Measurements from ENCODE around the gene CDK8.

The CDK8 gene

GRCh38 chr13:26441476-26441875, 187.5 kb downstream of the CDK8 start:
- Histone ChIP-seq H3K4me3 (ENCODE audit: control insufficient read depth in 1 of 7, extremely low read depth in 1 of 7, insufficient read depth in 4 of 7, low read depth in 2 of 7, low read length in 6 of 7) (no peak overlapping the region), H3K36me3 (ENCODE audit: control insufficient read depth in 4 of 4, insufficient read depth in 4 of 4, low read length in 3 of 4) (no peaks in the 10 kb centered on the region), H3K9me3 (ENCODE audit: control extremely low read depth in 1 of 5, control insufficient read depth in 4 of 5, insufficient read depth in 2 of 5, low read depth in 1 of 5, low read length in 4 of 5) (peaks cover 0 to 20% (median 2%) of the 10 kb centered on the region in 5 experiments), H3K27ac (ENCODE audit: insufficient read depth in 1 of 2, low read depth in 1 of 2, low read length in 2 of 2, poor library complexity in 1 of 2, severe bottlenecking in 2 of 2) (no peak overlapping the region), H3K27me3 (replicated peaks in 2 of 5; ENCODE audit: control insufficient read depth in 4 of 5, insufficient read depth in 5 of 5, low read length in 4 of 5) (peaks cover 0 to 4% (median 0%) of the 10 kb centered on the region in 5 experiments), H3K4me1 (ENCODE audit: control extremely low read depth in 1 of 4, control insufficient read depth in 4 of 4, insufficient read depth in 4 of 4, low read length in 3 of 4) (no peaks in the 10 kb centered on the region)
- POLR2A ChIA-PET = no interaction called here
- CTCF ChIA-PET = no interaction called here
- WGBS (ENCODE audit: insufficient coverage) = 93% methylated on average over 8 of the region's 8 CpGs
- no peak for DNase-seq

DNA sequence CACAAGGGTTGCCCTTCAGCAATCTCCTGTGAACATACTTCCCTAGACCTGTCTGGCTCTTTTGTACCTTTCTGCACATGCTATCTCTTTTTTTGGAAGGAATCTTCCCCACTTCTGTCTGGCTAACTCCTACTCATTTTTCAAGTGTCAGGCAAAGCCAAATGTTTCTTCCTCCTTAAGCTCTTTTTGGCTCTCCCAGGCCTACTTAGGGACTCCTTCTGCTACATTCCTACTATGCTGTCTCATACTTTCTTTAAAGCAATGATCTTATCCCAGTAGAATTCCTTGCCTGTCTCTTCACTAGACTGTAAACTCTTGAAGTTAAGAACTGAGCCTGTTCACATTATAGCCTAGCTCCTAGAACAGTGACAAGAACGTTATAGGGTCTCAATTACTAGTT, 188.6 kb downstream of the CDK8 start:
- DNase-seq = no peak
- peaks cover 0 to 9% (median 1%) of the 10 kb centered on the region in 5 experiments for H3K9me3 ChIP-seq (ENCODE audit: control extremely low read depth in 1 of 5, control insufficient read depth in 4 of 5, insufficient read depth in 2 of 5, low read depth in 1 of 5, low read length in 4 of 5)
- H3K4me3 ChIP-seq (ENCODE audit: control insufficient read depth in 1 of 7, extremely low read depth in 1 of 7, insufficient read depth in 4 of 7, low read depth in 2 of 7, low read length in 6 of 7) = no peak overlapping the region
- peaks cover 0 to 4% (median 0%) of the 10 kb centered on the region in 5 experiments for H3K27me3 ChIP-seq (replicated peaks in 2 of 5; ENCODE audit: control insufficient read depth in 4 of 5, insufficient read depth in 5 of 5, low read length in 4 of 5)
- CTCF ChIA-PET = no interaction called here
- POLR2A ChIA-PET = no interaction called here
- no peaks in the 10 kb centered on the region for H3K36me3 ChIP-seq (ENCODE audit: control insufficient read depth in 4 of 4, insufficient read depth in 4 of 4, low read length in 3 of 4)
- H3K4me1 ChIP-seq (ENCODE audit: control extremely low read depth in 1 of 4, control insufficient read depth in 4 of 4, insufficient read depth in 4 of 4, low read length in 3 of 4) = no peaks in the 10 kb centered on the region
- no peak overlapping the region for H3K27ac ChIP-seq (ENCODE audit: insufficient read depth in 1 of 2, low read depth in 1 of 2, low read length in 2 of 2, poor library complexity in 1 of 2, severe bottlenecking in 2 of 2)
- no CpG with 5 or more reads among the region's 1 CpG for WGBS (ENCODE audit: insufficient coverage)

GRCh38 chr13:26445092-26445491, 191.2 kb downstream of the CDK8 start:
- Histone ChIP-seq H3K27ac (ENCODE audit: insufficient read depth in 1 of 2, low read depth in 1 of 2, low read length in 2 of 2, poor library complexity in 1 of 2, severe bottlenecking in 2 of 2) (no peak overlapping the region), H3K4me3 (ENCODE audit: control insufficient read depth in 1 of 7, extremely low read depth in 1 of 7, insufficient read depth in 4 of 7, low read depth in 2 of 7, low read length in 6 of 7) (no peak overlapping the region)

DNA sequence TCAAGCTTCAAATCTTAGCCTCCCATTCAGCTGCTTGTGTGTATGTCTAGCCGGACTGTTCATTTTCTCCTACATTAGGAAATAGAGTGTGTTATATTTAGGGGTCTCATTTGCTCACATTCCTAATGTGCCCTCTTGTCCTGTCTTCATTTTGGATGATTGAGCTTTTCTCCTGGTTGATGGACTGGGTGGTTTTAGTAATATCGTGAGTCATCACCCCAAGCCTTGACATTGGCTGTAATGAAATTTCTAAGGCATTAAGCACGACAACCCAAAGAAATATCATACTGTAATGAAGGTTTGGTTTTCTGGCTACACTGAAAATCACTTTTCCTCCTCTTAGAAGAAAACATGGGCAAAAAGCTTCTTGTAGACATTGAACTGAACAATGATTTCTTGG, 192.8 kb downstream of the CDK8 start:
- no peaks in the 10 kb centered on the region for H3K36me3 ChIP-seq (ENCODE audit: control insufficient read depth in 4 of 4, insufficient read depth in 4 of 4, low read length in 3 of 4)
- H3K27me3 ChIP-seq (replicated peaks in 2 of 5; ENCODE audit: control insufficient read depth in 4 of 5, insufficient read depth in 5 of 5, low read length in 4 of 5) = peaks cover 0 to 2% (median 0%) of the 10 kb centered on the region in 5 experiments
- DNase-seq = no peak
- no peak overlapping the region for H3K4me3 ChIP-seq (ENCODE audit: control insufficient read depth in 1 of 7, extremely low read depth in 1 of 7, insufficient read depth in 4 of 7, low read depth in 2 of 7, low read length in 6 of 7)
- CTCF ChIA-PET = no interaction called here
- H3K9me3 ChIP-seq (ENCODE audit: control extremely low read depth in 1 of 5, control insufficient read depth in 4 of 5, insufficient read depth in 2 of 5, low read depth in 1 of 5, low read length in 4 of 5) = peaks cover 0 to 14% (median 0%) of the 10 kb centered on the region in 5 experiments
- H3K27ac ChIP-seq (ENCODE audit: insufficient read depth in 1 of 2, low read depth in 1 of 2, low read length in 2 of 2, poor library complexity in 1 of 2, severe bottlenecking in 2 of 2) = no peak overlapping the region
- POLR2A ChIA-PET = no interaction called here
- no CpG with 5 or more reads among the region's 3 CpGs for WGBS (ENCODE audit: insufficient coverage)
- no peaks in the 10 kb centered on the region for H3K4me1 ChIP-seq (ENCODE audit: control extremely low read depth in 1 of 4, control insufficient read depth in 4 of 4, insufficient read depth in 4 of 4, low read length in 3 of 4)

More at GRCh38 chr13:26445092-26445491, 191.2 kb downstream of the CDK8 start:
- Histone ChIP-seq H3K36me3 (ENCODE audit: control insufficient read depth in 4 of 4, insufficient read depth in 4 of 4, low read length in 3 of 4) (no peaks in the 10 kb centered on the region), H3K9me3 (ENCODE audit: control extremely low read depth in 1 of 5, control insufficient read depth in 4 of 5, insufficient read depth in 2 of 5, low read depth in 1 of 5, low read length in 4 of 5) (peaks cover 0 to 6% (median 0%) of the 10 kb centered on the region in 5 experiments), H3K27me3 (replicated peaks in 2 of 5; ENCODE audit: control insufficient read depth in 4 of 5, insufficient read depth in 5 of 5, low read length in 4 of 5) (peaks cover 0 to 4% (median 0%) of the 10 kb centered on the region in 5 experiments), H3K4me1 (ENCODE audit: control extremely low read depth in 1 of 4, control insufficient read depth in 4 of 4, insufficient read depth in 4 of 4, low read length in 3 of 4) (no peaks in the 10 kb centered on the region)
- no peak for DNase-seq
- CTCF ChIA-PET = no interaction called here
- POLR2A ChIA-PET = no interaction called here
- 60% methylated on average over 1 of the region's 3 CpGs for WGBS (ENCODE audit: insufficient coverage)

DNA sequence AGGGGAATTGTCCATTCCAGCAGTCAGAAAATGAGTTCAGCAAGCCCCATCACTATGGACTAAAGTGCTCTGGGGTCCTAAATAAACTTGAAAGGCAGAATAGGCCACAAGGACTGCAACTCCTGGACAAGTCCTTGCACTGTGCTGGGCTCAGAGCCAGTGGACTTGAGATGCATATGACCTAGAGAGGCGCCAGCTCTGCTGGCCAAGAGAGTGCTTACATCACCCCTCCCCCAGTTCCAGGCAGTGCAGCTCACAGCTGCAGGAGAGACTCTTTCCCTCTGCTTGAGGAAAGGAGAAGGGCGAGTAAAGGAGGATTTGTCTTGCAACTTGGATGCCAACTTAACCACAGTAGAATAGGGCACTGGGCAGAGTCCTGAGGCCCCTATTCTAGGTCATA, 194.1 kb downstream of the CDK8 start:
- no peaks in the 10 kb centered on the region for H3K4me1 ChIP-seq (ENCODE audit: control extremely low read depth in 1 of 4, control insufficient read depth in 4 of 4, insufficient read depth in 4 of 4, low read length in 3 of 4)
- peaks cover 0 to 2% (median 0%) of the 10 kb centered on the region in 5 experiments for H3K27me3 ChIP-seq (replicated peaks in 2 of 5; ENCODE audit: control insufficient read depth in 4 of 5, insufficient read depth in 5 of 5, low read length in 4 of 5)
- no CpG with 5 or more reads among the region's 2 CpGs for WGBS (ENCODE audit: insufficient coverage)
- no peak overlapping the region for H3K4me3 ChIP-seq (ENCODE audit: control insufficient read depth in 1 of 7, extremely low read depth in 1 of 7, insufficient read depth in 4 of 7, low read depth in 2 of 7, low read length in 6 of 7)
- CTCF ChIA-PET = no interaction called here
- no peak for DNase-seq
- no peaks in the 10 kb centered on the region for H3K36me3 ChIP-seq (ENCODE audit: control insufficient read depth in 4 of 4, insufficient read depth in 4 of 4, low read length in 3 of 4)
- peaks cover 0 to 14% (median 0%) of the 10 kb centered on the region in 5 experiments for H3K9me3 ChIP-seq (ENCODE audit: control extremely low read depth in 1 of 5, control insufficient read depth in 4 of 5, insufficient read depth in 2 of 5, low read depth in 1 of 5, low read length in 4 of 5)
- POLR2A ChIA-PET = no interaction called here
- H3K27ac ChIP-seq (ENCODE audit: insufficient read depth in 1 of 2, low read depth in 1 of 2, low read length in 2 of 2, poor library complexity in 1 of 2, severe bottlenecking in 2 of 2) = no peak overlapping the region

GRCh38 chr13:26449063-26449848, 195.3 kb downstream of the CDK8 start:
- POLR2A ChIA-PET = no interaction called here
- DNase-seq = no peak
- Histone ChIP-seq H3K4me3 (ENCODE audit: control insufficient read depth in 1 of 7, extremely low read depth in 1 of 7, insufficient read depth in 4 of 7, low read depth in 2 of 7, low read length in 6 of 7) (no peak overlapping the region), H3K4me1 (ENCODE audit: control extremely low read depth in 1 of 4, control insufficient read depth in 4 of 4, insufficient read depth in 4 of 4, low read length in 3 of 4) (no peaks in the 10 kb centered on the region), H3K9me3 (ENCODE audit: control extremely low read depth in 1 of 5, control insufficient read depth in 4 of 5, insufficient read depth in 2 of 5, low read depth in 1 of 5, low read length in 4 of 5) (peaks cover 0 to 14% (median 0%) of the 10 kb centered on the region in 5 experiments), H3K27me3 (replicated peaks in 2 of 5; ENCODE audit: control insufficient read depth in 4 of 5, insufficient read depth in 5 of 5, low read length in 4 of 5) (peaks cover 0 to 2% (median 0%) of the 10 kb centered on the region in 5 experiments), H3K36me3 (ENCODE audit: control insufficient read depth in 4 of 4, insufficient read depth in 4 of 4, low read length in 3 of 4) (no peaks in the 10 kb centered on the region), H3K27ac (ENCODE audit: insufficient read depth in 1 of 2, low read depth in 1 of 2, low read length in 2 of 2, poor library complexity in 1 of 2, severe bottlenecking in 2 of 2) (no peak overlapping the region)
- CTCF ChIA-PET = no interaction called here
- 100% methylated on average over 1 of the region's 2 CpGs for WGBS (ENCODE audit: insufficient coverage)
